ENCODE results near the gene EFNA4. TPM values are rescaled to one million over a fixed set of nuclear protein-coding genes. Genes with fewer than 3 reads are reported as not detected.

The EFNA4 gene
- total RNA-seq, 1 experiment from 2014 or later, result 17.0 TPM

DNA sequence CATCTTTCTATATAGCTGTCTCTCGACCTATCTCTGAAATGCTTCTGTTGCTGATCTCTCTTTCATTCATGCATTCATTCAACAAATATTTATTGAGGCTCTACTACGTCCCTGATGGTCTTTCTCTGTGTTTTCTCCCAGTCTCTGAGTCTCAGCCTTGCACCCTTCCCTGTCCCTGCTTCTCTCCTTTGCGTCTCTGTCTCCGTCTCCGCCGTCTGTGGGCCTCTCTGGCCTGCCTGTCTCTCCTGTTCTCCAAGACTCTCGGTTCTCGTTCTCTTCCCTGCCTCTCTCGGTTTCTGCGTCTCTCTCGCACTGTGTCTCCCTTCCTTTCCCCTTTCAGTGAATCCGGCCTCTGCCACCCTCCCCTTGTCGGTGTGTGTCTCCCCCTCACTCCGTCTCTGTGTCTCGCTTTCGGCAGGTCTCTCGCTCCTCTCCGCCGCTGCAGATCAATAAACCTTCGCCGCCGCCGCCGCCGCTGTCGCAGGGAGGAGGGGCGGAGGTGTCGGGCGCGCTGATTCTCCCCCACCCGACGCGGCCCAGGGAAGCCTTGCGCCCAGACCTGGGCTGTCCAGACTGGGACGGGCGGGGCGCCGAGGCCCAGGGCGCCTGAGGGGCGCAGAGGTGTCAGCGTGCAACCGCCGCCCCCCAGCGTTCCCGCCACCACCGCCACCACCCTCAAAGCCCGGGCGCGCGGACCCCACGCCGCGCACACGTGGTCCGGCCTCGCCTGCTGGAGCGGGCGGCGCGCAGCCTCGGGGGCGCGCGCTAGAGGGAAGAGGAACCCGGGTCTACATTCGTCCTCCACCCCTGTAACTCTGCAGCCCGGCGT is 18.1 kb downstream of the EFNA4 start:
- DNase-seq (ENCODE audit: low spot score), result no peak
- no TSS peak for BruUV-seq (replicated peaks)
- Histone ChIP-seq H3K9me3 (ENCODE audit: low read depth, low read length, poor library complexity, severe bottlenecking) (no peaks in the 10 kb centered on the region), H3K36me3 (ENCODE audit: insufficient read depth, low read length, poor library complexity, severe bottlenecking) (no peaks in the 10 kb centered on the region), H3K27ac (ENCODE audit: low read depth, low read length, poor library complexity, severe bottlenecking) (no peak overlapping the region), H3K27me3 (replicated peaks; ENCODE audit: insufficient read depth, low read depth, low read length, poor library complexity) (peaks cover 23% of the 10 kb centered on the region), H3K4me3 (ENCODE audit: low read depth, low read length, poor library complexity, severe bottlenecking) (peak overlapping the region; percentile 63), H3K4me1 (ENCODE audit: insufficient read depth, low read length, poor library complexity, severe bottlenecking) (peaks cover 55% of the 10 kb centered on the region)
- intact Hi-C loops (cut with micrococcal nuclease; ENCODE audit: unreplicated experiment), result loop anchor here (5.0 kb wide), 1 partner anchor 79 kb away; the partner anchor contains the start of gene ZBTB7B
- ChIA-PET CTCF (interaction anchor here (1.5 kb wide), 1 partner anchor 9 kb away, joined by 5 read pairs; no protein-coding TSS in a partner anchor), POLR2A (ENCODE audit: low non-redundant PET) (no interaction called here)
- TF ChIP-seq EZH2 (IDR thresholded peaks at IDR 0.05; ENCODE audit: borderline replicate concordance, low read depth, low read length, poor library complexity, severe bottlenecking) (peak; percentile 48), CTCF (conservative IDR thresholded peaks at IDR 0.05; ENCODE audit: low read depth, low read length) (no peak)

DNA sequence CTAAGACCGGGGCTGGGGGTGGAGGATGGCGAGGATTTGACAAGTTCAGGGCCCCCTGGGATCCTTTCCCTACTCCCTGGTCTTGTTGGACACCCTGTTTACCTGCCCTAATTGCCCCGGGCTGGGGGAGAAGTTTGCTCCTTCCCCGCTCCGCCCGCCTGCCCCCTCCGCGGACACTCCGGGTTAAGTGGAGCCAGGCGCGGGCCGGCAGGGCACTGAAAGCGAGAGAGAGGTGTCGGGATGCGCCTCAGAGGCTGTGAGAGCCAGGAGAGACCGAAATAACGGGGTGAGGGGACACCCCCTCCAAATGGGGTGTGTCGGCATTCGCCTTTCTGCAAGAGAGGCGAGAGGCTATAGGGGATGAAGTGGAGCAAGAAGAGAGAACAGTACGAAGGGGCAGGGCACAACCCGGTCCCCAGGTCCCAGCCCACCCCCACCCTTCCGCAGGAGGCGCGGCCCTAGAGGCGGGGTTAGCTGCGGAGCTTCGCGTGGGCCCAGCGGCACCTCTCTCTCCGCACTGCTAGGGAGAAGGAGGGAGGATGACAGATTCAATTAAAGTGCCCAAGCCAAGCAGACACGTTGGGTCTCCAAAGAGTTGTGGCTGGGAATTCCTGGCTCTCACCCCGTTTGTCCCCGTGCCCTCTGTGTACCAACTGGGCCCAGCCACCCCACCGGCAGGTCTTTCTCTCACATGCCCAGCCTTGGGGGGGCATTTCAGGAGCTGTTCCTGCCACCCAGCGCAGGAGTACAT is 18.9 kb downstream of the EFNA4 start:
- Histone ChIP-seq H3K27me3 (replicated peaks; ENCODE audit: insufficient read depth, low read depth, low read length, poor library complexity) (peaks cover 23% of the 10 kb centered on the region), H3K36me3 (ENCODE audit: insufficient read depth, low read length, poor library complexity, severe bottlenecking) (no peaks in the 10 kb centered on the region), H3K27ac (ENCODE audit: low read depth, low read length, poor library complexity, severe bottlenecking) (no peak overlapping the region), H3K4me3 (ENCODE audit: low read depth, low read length, poor library complexity, severe bottlenecking) (no peak overlapping the region), H3K9me3 (ENCODE audit: low read depth, low read length, poor library complexity, severe bottlenecking) (no peaks in the 10 kb centered on the region), H3K4me1 (ENCODE audit: insufficient read depth, low read length, poor library complexity, severe bottlenecking) (peaks cover 55% of the 10 kb centered on the region)
- ChIA-PET CTCF (no interaction called here), POLR2A (ENCODE audit: low non-redundant PET) (no interaction called here)
- intact Hi-C loops (cut with micrococcal nuclease; ENCODE audit: unreplicated experiment), result loop anchor here (5.0 kb wide), 1 partner anchor 80 kb away; the partner anchor contains the start of gene ZBTB7B
- BruUV-seq (replicated peaks), result no TSS peak
- TF ChIP-seq CTCF (conservative IDR thresholded peaks at IDR 0.05; ENCODE audit: low read depth, low read length), result no peak
- TF ChIP-seq EZH2 (IDR thresholded peaks at IDR 0.05; ENCODE audit: borderline replicate concordance, low read depth, low read length, poor library complexity, severe bottlenecking), result no peak
- DNase-seq (ENCODE audit: low spot score), result no peak

- no peaks in the 10 kb centered on the region for H3K36me3 ChIP-seq (ENCODE audit: insufficient read depth, low read length, poor library complexity, severe bottlenecking)
- no peak for TF ChIP-seq CTCF (conservative IDR thresholded peaks at IDR 0.05; ENCODE audit: low read depth, low read length)
- TF ChIP-seq EZH2 (IDR thresholded peaks at IDR 0.05; ENCODE audit: borderline replicate concordance, low read depth, low read length, poor library complexity, severe bottlenecking), result no peak
- H3K4me3 ChIP-seq (ENCODE audit: low read depth, low read length, poor library complexity, severe bottlenecking), result no peak overlapping the region
- H3K27me3 ChIP-seq (replicated peaks; ENCODE audit: insufficient read depth, low read depth, low read length, poor library complexity), result peaks cover 23% of the 10 kb centered on the region
- H3K27ac ChIP-seq (ENCODE audit: low read depth, low read length, poor library complexity, severe bottlenecking), result no peak overlapping the region
- ChIA-PET POLR2A (ENCODE audit: low non-redundant PET) (no interaction called here), CTCF (no interaction called here)
- no TSS peak for BruUV-seq (replicated peaks)
- H3K9me3 ChIP-seq (ENCODE audit: low read depth, low read length, poor library complexity, severe bottlenecking), result no peaks in the 10 kb centered on the region
- DNase-seq (ENCODE audit: low spot score), result no peak
- peaks cover 55% of the 10 kb centered on the region for H3K4me1 ChIP-seq (ENCODE audit: insufficient read depth, low read length, poor library complexity, severe bottlenecking)
- intact Hi-C loops (cut with micrococcal nuclease; ENCODE audit: unreplicated experiment), result loop anchor here (5.0 kb wide), 1 partner anchor 81 kb away; the partner anchor contains the start of gene ZBTB7B
Observed at GRCh38 chr1:155083052-155083541, 19.6 kb downstream of the EFNA4 start.
